ENCODE measurements around the gene CPA1.

The CPA1 gene

DNA sequence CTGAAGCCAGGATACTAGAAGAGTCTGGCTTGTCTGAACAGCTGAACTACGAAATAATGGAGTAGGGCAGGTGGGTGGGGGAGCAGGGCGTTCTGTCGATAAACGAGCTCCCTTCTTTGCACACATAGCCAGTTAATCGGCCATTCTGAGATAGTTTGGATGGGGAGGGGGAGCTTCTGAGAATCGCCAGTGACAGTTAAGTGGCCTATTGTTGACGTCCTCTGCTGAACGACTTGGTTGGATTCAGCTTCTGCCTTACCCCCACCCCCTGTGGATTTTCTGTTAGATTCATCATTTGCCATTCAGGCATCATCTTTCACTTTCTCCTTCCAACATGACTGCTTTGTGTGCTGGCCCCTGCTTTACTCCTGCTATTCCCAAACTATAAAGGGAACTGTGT lies 35.2 kb upstream of the CPA1 start:
- Histone ChIP-seq H3K4me2 (ENCODE audit: low read length) (no peak overlapping the region), H3K36me3 (ENCODE audit: insufficient read depth, low read length) (no peaks in the 10 kb centered on the region; the same call in 1 of the 2 replicates), H3K9me3 (ENCODE audit: low read length) (no peaks in the 10 kb centered on the region; the same call in 1 of the 2 replicates), H3K4me3 (ENCODE audit: low read depth, low read length, poor library complexity, severe bottlenecking) (no peak overlapping the region), H3K9me2 (ENCODE audit: low read depth, low read length) (no peaks in the 10 kb centered on the region), H3K79me2 (ENCODE audit: insufficient read depth, low read length) (no peaks in the 10 kb centered on the region), H3F3A (ENCODE audit: insufficient read depth, low read length) (no peaks in the 10 kb centered on the region), H3K9ac (ENCODE audit: low read length) (no peak overlapping the region), H4K20me1 (ENCODE audit: insufficient read depth, low read length) (no peaks in the 10 kb centered on the region), H3K27ac (ENCODE audit: low read depth, low read length, poor library complexity, severe bottlenecking) (no peak overlapping the region), H3K27me3 (ENCODE audit: insufficient read depth, low read length) (no peaks in the 10 kb centered on the region), H2AFZ (ENCODE audit: low read length) (no peak overlapping the region), H3K4me1 (ENCODE audit: insufficient read depth, low read length, severe bottlenecking) (peaks cover 5% of the 10 kb centered on the region)
- TF ChIP-seq EZH2 (IDR thresholded peaks at IDR 0.05; ENCODE audit: borderline replicate concordance, low read length): no peak
- TF ChIP-seq, protein P1, sequence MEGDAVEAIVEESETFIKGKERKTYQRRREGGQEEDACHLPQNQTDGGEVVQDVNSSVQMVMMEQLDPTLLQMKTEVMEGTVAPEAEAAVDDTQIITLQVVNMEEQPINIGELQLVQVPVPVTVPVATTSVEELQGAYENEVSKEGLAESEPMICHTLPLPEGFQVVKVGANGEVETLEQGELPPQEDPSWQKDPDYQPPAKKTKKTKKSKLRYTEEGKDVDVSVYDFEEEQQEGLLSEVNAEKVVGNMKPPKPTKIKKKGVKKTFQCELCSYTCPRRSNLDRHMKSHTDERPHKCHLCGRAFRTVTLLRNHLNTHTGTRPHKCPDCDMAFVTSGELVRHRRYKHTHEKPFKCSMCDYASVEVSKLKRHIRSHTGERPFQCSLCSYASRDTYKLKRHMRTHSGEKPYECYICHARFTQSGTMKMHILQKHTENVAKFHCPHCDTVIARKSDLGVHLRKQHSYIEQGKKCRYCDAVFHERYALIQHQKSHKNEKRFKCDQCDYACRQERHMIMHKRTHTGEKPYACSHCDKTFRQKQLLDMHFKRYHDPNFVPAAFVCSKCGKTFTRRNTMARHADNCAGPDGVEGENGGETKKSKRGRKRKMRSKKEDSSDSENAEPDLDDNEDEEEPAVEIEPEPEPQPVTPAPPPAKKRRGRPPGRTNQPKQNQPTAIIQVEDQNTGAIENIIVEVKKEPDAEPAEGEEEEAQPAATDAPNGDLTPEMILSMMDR (IDR thresholded peaks at IDR 0.05; ENCODE audit: low read length): no peak

DNA sequence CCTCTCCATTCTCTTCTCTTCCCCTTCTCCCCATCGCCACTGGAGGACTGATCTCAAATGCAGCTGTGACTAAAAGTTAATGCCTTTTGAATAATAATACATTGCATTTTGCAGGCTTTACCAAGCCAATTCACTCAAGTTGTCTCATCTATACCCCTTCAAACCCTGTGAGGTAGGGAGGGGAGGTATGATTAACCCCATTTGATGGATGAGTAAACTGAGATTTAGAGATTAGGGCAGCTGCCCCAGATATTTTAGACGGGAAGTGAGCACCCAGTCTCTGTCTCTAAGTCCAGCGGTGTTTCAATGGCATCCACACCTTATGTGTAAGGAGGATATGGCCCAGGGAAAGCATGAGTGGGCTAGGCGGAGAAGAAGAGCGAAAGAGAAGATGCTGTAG lies 34.6 kb upstream of the CPA1 start:
- H3K4me3 ChIP-seq (ENCODE audit: low read depth, low read length, poor library complexity, severe bottlenecking): no peak overlapping the region
- H4K20me1 ChIP-seq (ENCODE audit: insufficient read depth, low read length): no peaks in the 10 kb centered on the region
- no peaks in the 10 kb centered on the region; the same call in 1 of the 2 replicates for H3K9me3 ChIP-seq (ENCODE audit: low read length)
- H3K27me3 ChIP-seq (ENCODE audit: insufficient read depth, low read length): no peaks in the 10 kb centered on the region
- H3K9ac ChIP-seq (ENCODE audit: low read length): no peak overlapping the region
- H3K9me2 ChIP-seq (ENCODE audit: low read depth, low read length): no peaks in the 10 kb centered on the region
- TF ChIP-seq, protein P1 (IDR thresholded peaks at IDR 0.05; ENCODE audit: low read length): no peak
- no peak for TF ChIP-seq EZH2 (IDR thresholded peaks at IDR 0.05; ENCODE audit: borderline replicate concordance, low read length)
- H3K4me2 ChIP-seq (ENCODE audit: low read length): no peak overlapping the region
- no peak overlapping the region for H2AFZ ChIP-seq (ENCODE audit: low read length)
- H3K4me1 ChIP-seq (ENCODE audit: insufficient read depth, low read length, severe bottlenecking): peaks cover 11% of the 10 kb centered on the region
- no peaks in the 10 kb centered on the region for H3K79me2 ChIP-seq (ENCODE audit: insufficient read depth, low read length)
- H3K27ac ChIP-seq (ENCODE audit: low read depth, low read length, poor library complexity, severe bottlenecking): no peak overlapping the region
- no peaks in the 10 kb centered on the region for H3F3A ChIP-seq (ENCODE audit: insufficient read depth, low read length)
- no peaks in the 10 kb centered on the region; the same call in 1 of the 2 replicates for H3K36me3 ChIP-seq (ENCODE audit: insufficient read depth, low read length)

DNA sequence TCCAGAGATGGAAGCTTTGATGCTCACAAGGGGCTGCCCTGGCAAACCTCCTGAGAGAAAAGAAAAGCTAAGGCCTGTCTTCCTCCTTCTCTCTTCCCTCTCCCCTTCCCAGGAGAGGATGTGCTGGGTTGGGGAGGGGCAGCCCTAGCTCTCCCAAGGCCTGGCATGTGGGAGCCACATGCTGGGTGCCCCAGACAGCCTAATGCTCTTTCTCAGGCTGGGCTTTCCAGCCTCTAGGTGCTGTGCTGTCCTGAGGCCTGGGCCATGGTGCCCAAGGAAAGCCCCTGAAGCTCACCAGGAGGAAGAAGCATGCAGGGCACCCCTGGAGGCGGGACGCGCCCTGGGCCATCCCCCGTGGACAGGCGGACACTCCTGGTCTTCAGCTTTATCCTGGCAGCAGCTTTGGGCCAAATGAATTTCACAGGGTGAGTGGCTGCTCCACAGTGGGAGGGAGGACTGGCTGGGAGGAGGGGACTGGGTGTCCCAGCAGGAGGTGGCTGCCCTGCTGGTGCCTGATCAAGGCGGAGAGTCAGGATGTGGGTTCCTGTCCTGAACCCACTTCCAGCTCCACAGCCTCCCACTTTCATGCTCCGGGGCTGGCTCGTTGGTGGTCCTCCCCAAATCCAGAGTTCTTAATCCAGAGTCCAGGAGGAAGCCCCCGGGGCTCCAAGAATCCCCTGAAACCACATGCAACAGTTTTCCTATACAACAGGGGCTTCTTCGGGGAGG lies 34.0 kb upstream of the CPA1 start:
- H4K20me1 ChIP-seq (ENCODE audit: insufficient read depth, low read length): no peaks in the 10 kb centered on the region
- TF ChIP-seq, protein P1 (IDR thresholded peaks at IDR 0.05; ENCODE audit: low read length): no peak

More for the DNA sequence above, 34.0 kb upstream of the CPA1 start:
- no peaks in the 10 kb centered on the region for H3K27me3 ChIP-seq (ENCODE audit: insufficient read depth, low read length)
- no peak overlapping the region for H2AFZ ChIP-seq (ENCODE audit: low read length)
- H3K36me3 ChIP-seq (ENCODE audit: insufficient read depth, low read length): no peaks in the 10 kb centered on the region; the same call in 1 of the 2 replicates
- H3K9me2 ChIP-seq (ENCODE audit: low read depth, low read length): no peaks in the 10 kb centered on the region
- H3K79me2 ChIP-seq (ENCODE audit: insufficient read depth, low read length): no peaks in the 10 kb centered on the region
- no peak overlapping the region for H3K27ac ChIP-seq (ENCODE audit: low read depth, low read length, poor library complexity, severe bottlenecking)
- no peaks in the 10 kb centered on the region; the same call in 1 of the 2 replicates for H3K9me3 ChIP-seq (ENCODE audit: low read length)
- no peak overlapping the region for H3K9ac ChIP-seq (ENCODE audit: low read length)
- H3K4me3 ChIP-seq (ENCODE audit: low read depth, low read length, poor library complexity, severe bottlenecking): no peak overlapping the region
- H3F3A ChIP-seq (ENCODE audit: insufficient read depth, low read length): no peaks in the 10 kb centered on the region
- H3K4me1 ChIP-seq (ENCODE audit: insufficient read depth, low read length, severe bottlenecking): peaks cover 17% of the 10 kb centered on the region
- H3K4me2 ChIP-seq (ENCODE audit: low read length): no peak overlapping the region
